Kidney glomerular epithelial cell (primary cell): ENCODE measurements around the gene SIRT6.
A peak's percentile ranks its signal among the peaks of the same experiment; 100 is the strongest.
"Not testable (repeated sequence)": the region's sequence is repeated elsewhere in the genome, so short reads cannot be mapped to it uniquely, and the experiment has no call there.

ENCODE experiments used
- DNase-seq: peaks from one replicate; lab custom pipeline; 2025; lab: John Stamatoyannopoulos, UW

SIRT6 gene

GRCh38 chr19:4174213-4174894 is 8.0 kb downstream of the SIRT6 start:
- no peak for DNase-seq

- DNase-seq = no peak
Measured at GRCh38 chr19:4173479-4174212, 8.7 kb downstream of the SIRT6 start.

- no peak for DNase-seq
Measured at GRCh38 chr19:4172861-4173473, 9.4 kb downstream of the SIRT6 start.

- DNase-seq = no peak
Measured at GRCh38 chr19:4171676-4172075, 10.7 kb downstream of the SIRT6 start.

GRCh38 chr19:4164262-4164661 is 18.1 kb downstream of the SIRT6 start:
- no peak for DNase-seq

DNA sequence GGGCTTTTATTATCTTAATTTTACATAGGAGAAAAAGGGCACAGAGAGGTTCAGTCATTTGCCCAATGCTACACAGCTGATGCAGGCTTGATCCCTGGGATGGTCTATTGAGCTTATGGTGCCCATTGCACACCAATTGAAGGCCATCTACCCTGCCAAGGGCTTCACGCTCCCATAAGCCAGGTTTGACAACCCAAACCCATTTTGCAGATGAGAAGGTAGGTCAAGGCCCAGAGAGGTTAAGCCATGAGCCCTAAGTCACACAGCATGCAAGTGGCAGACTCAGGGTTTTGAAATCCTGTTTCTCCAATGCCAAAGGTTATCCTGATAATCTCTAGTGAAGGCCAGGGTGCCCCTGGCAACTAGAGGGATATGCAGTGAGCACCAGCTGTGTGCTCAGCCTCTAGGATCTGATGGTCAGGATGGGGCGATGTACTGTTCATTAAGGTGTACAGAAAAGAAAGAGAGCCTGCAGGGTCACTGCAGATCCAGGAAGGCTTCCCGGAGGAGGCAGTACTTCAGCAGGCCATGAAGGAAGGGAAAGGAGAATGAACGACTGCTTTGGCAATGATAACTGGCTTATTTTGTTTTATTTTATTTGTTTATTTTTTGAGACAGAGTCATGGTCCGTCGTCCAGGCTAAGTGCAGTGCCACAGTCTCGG is 20.8 kb downstream of the SIRT6 start:
- no peak for DNase-seq

DNA sequence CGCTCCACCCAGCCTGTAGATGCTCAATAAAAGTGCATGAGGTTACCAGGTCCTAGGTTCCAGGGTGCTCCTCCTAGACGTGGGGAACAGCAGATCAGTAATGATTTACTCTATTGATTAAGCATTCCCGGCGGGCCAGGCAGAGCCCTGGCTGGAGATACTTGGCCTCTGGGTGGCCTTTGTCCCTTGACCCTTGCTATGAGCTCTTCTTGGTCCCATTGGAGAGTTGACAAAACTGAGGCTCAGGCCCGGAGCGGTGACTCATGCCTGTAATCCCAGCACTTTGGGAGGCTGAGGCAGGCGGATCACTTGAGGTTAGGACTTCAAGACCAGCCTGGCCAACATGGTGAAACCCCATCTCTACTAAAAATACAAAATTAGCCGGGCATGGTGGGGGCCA is 24.4 kb downstream of the SIRT6 start:
- not testable (repeated sequence) for DNase-seq

DNA sequence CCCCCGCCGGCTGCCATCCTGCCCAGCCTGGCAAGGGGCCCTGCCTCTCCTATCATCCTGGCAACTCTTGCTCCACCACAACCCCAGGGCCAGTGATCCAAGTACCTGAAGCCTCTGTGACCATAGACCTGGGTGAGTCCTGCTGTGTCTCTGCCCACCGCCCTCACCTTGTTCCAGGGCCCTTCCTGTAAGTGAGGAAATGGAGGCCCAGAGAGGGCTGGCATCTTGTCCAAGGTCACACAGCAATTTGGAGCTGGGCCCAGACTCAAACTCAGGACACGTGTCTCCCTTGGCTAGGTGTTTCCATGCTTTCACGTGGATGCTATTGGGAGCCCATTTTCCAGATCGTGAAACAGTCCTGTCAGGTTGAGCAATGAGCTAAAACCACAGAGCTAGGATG is 25.2 kb downstream of the SIRT6 start:
- DNase-seq = no peak

DNA sequence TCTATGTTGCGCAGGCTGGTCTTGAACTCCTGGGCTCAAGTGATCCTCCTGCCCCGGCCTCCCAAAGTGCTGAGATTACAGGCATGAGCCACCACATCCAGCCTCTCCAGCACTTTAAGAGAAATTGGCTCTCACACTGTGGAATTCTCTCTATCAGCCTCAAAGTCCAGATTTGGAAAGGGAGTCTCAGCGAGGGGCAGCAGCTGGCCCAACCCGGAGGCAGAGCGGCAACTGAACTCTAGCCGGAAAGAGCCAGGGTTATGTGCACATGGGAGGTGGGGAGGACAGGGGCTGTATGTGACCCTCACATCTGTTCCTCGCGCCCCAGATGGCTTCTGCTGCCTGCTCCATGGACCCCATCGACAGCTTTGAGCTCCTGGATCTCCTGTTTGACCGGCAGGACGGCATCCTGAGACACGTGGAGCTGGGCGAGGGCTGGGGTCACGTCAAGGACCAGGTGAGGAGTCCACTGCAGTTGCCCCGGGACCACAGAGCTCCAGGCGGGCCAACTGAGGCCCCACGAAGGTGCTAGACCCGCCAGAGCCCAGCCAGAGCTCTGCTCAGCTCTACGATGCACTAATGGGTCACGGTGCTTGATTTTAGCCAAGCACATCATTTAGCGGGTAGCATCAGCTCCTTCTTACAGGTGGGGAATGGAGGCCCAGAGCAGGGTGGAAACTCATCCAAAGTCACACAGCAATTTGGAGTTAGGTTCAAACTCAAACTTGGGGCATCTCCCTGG is 27.6 kb downstream of the SIRT6 start:
- no peak for DNase-seq

- DNase-seq = no peak
Measured at GRCh38 chr19:4152241-4152998, 29.9 kb downstream of the SIRT6 start.

DNA sequence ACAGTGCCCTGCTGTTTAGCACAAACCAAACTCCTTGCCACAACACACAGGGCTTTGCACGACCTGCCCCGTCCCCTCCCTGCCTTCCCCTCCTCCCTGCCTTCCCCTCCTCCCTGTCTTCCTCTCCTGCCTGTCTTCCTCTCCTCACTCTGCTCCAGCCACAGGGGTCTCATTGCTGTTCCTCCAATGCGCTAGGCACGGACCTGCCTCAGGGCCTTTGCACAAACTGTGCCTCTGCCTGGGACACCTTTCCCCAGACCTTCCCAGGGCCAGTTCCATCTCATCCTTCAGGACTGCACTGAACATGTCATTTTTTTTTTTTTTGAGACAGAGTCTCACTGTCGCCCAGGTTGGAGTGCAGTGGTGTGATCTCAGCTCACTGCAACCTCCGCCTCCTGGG is 30.7 kb downstream of the SIRT6 start:
- DNase-seq = no peak

GRCh38 chr19:4149518-4150288 is 32.7 kb downstream of the SIRT6 start:
- DNase-seq = no peak

DNA sequence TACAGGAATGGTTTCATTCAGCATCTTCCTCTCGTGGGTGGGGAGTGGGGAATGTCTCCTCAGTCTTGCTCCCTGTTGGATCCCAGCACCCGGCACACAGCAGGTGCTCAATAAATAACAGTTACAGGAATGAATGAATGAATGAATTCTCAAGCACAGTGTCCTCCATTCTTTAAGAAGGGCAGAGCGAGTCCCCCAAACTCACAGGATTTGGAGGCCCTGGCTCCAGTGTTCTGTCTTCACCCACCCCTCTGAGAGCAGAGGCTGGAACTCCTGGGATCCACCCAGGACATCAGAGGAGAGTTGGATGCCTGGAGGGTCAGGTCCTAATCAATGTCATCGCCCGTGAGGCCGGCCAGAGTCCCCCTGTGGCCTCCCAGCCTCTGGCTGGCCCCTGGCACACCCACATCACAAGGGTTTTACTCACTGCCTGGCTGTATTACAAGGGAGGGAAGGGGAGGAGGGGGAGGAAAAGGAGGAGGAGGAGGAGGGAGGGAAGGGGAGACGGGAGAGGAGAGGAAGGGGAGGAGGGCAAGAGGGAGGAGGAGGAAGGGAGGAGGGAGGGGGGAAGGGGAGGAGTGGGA is 37.6 kb downstream of the SIRT6 start:
- DNase-seq = no peak

GRCh38 chr19:4142916-4143315 is 39.4 kb downstream of the SIRT6 start:
- DNase-seq = not testable (repeated sequence)

DNA sequence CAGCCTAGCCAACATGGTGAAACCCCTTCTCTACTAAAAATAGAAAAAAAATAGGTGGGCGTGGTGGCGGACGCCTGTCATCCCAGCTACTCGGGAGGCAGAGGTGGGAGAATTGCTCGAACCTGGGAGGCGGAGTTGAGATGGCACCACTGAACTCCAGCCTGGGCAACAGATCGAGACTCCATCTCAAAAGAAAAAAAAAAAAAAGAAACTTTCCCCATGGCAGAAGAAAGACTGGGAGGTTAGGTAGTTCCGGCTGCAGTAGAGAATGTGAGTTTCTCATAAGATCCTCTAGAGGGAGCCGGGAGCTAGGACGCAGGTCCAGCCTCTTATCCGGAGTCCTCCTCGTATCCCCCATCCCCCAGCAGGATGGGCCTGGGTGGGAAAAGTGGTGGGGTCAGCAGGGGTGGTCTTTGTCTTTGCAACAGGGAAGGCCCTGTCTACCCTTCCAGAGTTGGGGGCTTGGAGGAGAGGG is 42.1 kb downstream of the SIRT6 start:
- peak; percentile 20 for DNase-seq

DNA sequence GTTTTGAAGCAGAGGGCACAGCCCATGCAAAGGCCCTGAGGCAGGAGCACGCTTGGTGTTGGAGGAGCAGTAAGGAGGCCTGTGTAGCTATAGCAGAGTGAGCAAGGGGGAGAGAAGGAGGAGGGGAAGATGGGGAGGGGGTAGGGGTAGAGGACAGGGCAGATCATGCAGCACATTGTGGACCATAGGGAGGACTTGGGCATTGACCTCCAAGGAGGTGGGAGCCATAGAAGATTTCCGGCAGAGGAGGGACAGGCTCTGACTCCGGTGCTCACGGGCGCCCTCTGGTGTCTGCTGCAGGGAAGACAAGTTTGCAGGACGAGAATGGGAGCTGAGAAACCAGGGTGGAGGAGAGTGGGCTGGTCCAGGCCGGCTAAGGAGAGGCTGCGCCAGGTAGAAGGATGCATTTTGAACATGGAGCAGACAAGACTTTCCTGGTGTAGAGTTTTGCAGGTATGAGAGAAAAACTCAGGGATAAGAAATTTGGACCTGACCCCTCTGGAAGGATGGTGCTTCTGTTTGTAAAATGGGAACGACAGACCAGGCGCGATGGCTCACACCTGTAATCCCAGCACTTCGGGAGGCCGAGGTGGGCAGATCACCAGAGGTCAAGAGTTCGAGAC is 42.6 kb downstream of the SIRT6 start:
- peak; percentile 25 for DNase-seq

DNA sequence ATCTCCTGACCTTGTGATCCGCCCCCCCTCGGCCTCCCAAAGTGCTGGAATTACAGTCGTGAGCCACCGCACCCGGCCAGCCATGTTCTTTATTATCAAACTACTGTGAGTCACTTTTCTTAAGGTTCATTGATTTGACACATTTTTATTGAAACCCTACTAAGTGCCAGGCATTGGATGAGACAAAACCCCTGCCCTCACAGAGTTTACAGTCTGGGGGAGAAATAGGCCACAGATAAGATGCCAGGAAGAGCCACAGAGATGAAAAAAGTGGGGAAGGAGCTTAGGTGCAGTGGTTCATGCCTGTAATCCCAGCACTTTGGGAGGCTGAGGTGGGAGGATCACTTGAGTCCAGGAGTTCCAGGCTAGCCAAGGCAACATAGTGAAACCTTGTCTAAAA is 43.9 kb downstream of the SIRT6 start:
- no peak for DNase-seq

DNA sequence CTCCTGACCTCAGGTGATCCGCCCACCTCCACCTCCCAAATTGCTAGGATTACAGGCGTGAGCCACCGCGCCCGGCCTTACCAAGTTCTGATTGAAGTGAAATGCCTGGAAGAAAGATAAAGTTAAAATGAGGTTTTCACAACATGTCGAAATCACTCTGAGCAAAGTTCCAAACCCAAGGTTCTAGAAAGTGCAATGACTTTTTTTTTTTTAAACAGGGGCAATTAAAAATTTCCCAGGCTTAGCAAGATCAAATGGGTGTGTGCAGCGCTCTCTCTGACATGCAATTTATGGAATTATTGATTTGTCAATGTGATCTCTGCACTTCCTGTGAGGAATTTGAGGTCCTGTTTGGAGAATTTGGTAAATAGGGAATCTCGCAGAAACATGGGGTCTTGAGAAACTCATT is 45.7 kb downstream of the SIRT6 start:
- no peak for DNase-seq

DNA sequence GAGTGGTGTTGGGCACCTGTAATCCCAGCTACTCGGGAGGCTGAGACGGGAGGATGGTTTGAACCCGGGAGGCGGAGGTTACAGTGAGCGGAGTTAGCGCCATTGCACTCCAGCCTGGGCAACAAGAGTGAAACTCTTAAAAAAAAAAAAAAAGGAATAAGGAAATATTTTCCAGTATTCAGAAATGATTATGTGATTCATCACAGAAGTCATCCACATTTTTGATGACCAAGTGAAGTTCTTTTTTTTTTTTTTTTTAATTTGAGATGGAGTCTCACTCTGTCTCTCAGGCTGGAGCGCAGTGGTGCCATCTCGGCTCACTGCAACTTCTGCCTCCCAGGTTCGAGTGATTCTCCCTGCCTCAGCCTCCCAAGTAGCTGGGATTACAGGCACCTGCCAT is 47.0 kb downstream of the SIRT6 start:
- DNase-seq = not testable (repeated sequence)

DNA sequence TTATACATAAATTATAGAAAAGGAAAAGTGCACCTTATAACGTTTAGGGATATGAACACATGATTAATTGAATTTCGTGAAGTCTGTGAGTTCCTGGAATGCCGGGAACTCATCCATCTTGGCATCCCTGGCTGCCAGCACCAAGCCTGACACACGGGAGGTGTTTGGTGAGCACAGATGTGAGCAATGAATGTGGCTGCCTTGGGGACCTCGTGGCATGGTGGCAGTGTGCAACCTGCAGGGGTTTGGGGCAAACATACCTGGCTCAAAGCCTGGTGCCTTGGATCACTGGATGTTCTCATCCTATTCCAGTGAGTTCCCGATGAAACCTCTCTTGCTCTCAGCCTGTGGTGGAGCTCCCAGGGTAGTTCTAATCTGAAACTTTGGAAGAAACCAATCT is 48.0 kb downstream of the SIRT6 start:
- DNase-seq = no peak
